Liver (tissue), 9 donors: ENCODE measurements around the gene SNRPB2. TPM values are rescaled to one million over a fixed set of nuclear protein-coding genes. Genes with fewer than 3 reads are reported as not detected.

Experiments
- DNase-seq: peaks from one replicate; pipeline ENCODE4 v3.0.0-alpha.2; 2017; ENCODE audit warnings: low spot score
- H3K27ac ChIP-seq, 2 donors: one replicate each; pipeline ENCODE4 v1.7.0; 2013; ENCODE audit warnings: inconsistent platforms in 2 of 2, low read length in 2 of 2, control low read depth in 1 of 2, low read depth in 1 of 2, mild to moderate bottlenecking in 1 of 2
- H3K27me3 ChIP-seq, 4 donors: one replicate each; pipeline versions ENCODE4 v1.6.1 to v1.7.0; 2013; ENCODE audit warnings: low read length in 3 of 4, inconsistent platforms in 1 of 4, mild to moderate bottlenecking in 1 of 4, moderate library complexity in 1 of 4; ENCODE audit not compliant: control insufficient read depth in 4 of 4, insufficient read depth in 4 of 4
- H3K36me3 ChIP-seq, 4 donors: one replicate each; pipeline versions ENCODE4 v1.6.1 to v1.7.0; 2013; ENCODE audit warnings: low read length in 3 of 4, mild to moderate bottlenecking in 3 of 4, low read depth in 1 of 4, moderate library complexity in 1 of 4; ENCODE audit not compliant: control insufficient read depth in 4 of 4, insufficient read depth in 3 of 4
- H3K4me1 ChIP-seq, 4 donors: one replicate each; pipeline versions ENCODE4 v1.6.1 to v1.7.0; 2013; ENCODE audit warnings: low read length in 3 of 4, mild to moderate bottlenecking in 3 of 4, moderate library complexity in 1 of 4; ENCODE audit not compliant: control insufficient read depth in 4 of 4, insufficient read depth in 4 of 4
- H3K4me3 ChIP-seq, 3 donors: one replicate each; pipeline versions ENCODE4 v1.6.1 to v1.7.0; 2013; ENCODE audit warnings: low read length in 3 of 3, control low read depth in 1 of 3, low read depth in 1 of 3, mild to moderate bottlenecking in 1 of 3
- H3K9ac ChIP-seq, 2 donors: one replicate each; pipeline ENCODE4 v1.7.0; 2013; ENCODE audit warnings: low read length in 2 of 2, mild to moderate bottlenecking in 2 of 2, moderate library complexity in 2 of 2, control low read depth in 1 of 2, low read depth in 1 of 2
- H3K9me3 ChIP-seq, 4 donors: one replicate each; pipeline versions ENCODE4 v1.6.1 to v1.7.0; 2013; ENCODE audit warnings: low read length in 3 of 4; ENCODE audit not compliant: control insufficient read depth in 4 of 4
- EGR1 ChIP-seq, 2 donors: IDR thresholded peaks; 2 replicates each; pipeline ENCODE4 v1.6.1; 2016 to 2018; ENCODE audit warnings: antibody characterized with exemption in 2 of 2, low read depth in 2 of 2
- FOXA1 ChIP-seq: IDR thresholded peaks from 2 replicates; pipeline ENCODE4 v1.6.1; 2016; ENCODE audit warnings: antibody characterized with exemption
- FOXA2 ChIP-seq: IDR thresholded peaks from 2 replicates; pipeline ENCODE4 v1.6.1; 2016; ENCODE audit warnings: antibody characterized with exemption
- GABPA ChIP-seq, 2 donors: IDR thresholded peaks in 1 of 2; conservative IDR thresholded peaks in 1 of 2; 2 replicates each; pipeline ENCODE4 v1.6.1; 2016; ENCODE audit warnings: antibody characterized with exemption in 2 of 2, mild to moderate bottlenecking in 1 of 2, moderate library complexity in 1 of 2
- HNF4A ChIP-seq, 2 donors: conservative IDR thresholded peaks; 2 replicates each; pipeline ENCODE4 v1.6.1; 2016; ENCODE audit warnings: antibody characterized with exemption in 2 of 2, mild to moderate bottlenecking in 2 of 2
- HNF4G ChIP-seq: IDR thresholded peaks from 2 replicates; pipeline ENCODE4 v1.6.1; 2016; ENCODE audit warnings: antibody characterized with exemption
- JUND ChIP-seq, 2 donors: IDR thresholded peaks; 2 replicates each; pipeline ENCODE4 v1.6.1; 2016; ENCODE audit warnings: antibody characterized with exemption in 2 of 2
- NR2F2 ChIP-seq: IDR thresholded peaks from 2 replicates; pipeline ENCODE4 v1.6.1; 2016; ENCODE audit warnings: antibody characterized with exemption
- RAD21 ChIP-seq, 2 donors: IDR thresholded peaks; 2 replicates each; pipeline ENCODE4 v1.6.1; 2016; ENCODE audit warnings: antibody characterized with exemption in 2 of 2, mild to moderate bottlenecking in 2 of 2
- RXRA ChIP-seq, 2 donors: IDR thresholded peaks; 2 replicates each; pipeline ENCODE4 v1.6.1; 2017 to 2018; ENCODE audit warnings: antibody characterized with exemption in 2 of 2, mild to moderate bottlenecking in 1 of 2
- SP1 ChIP-seq: IDR thresholded peaks from 2 replicates; pipeline ENCODE4 v1.6.1; 2018; ENCODE audit warnings: antibody characterized with exemption, mild to moderate bottlenecking
- TAF1 ChIP-seq: conservative IDR thresholded peaks from 2 replicates; pipeline ENCODE4 v1.6.1; 2016; ENCODE audit warnings: antibody characterized with exemption, mild to moderate bottlenecking
- YY1 ChIP-seq: IDR thresholded peaks from 2 replicates; pipeline ENCODE4 v1.6.1; 2016; ENCODE audit warnings: antibody characterized with exemption, mild to moderate bottlenecking
- WGBS: extraction: QIAGEN DNeasy Blood & Tissue Kit; methylation state at CpG from one replicate; pipeline ENCODE4 v1.1.7; 2013; 5-methylcytosine and 5-hydroxymethylcytosine counted together
- polyA plus RNA-seq, 2 donors: library from polyadenylated mRNA; stranded (reverse) in 1 of 2; unstranded in 1 of 2; fragments of 200-250 nt in 1 of 2; fragments of >200 nt in 1 of 2; fragmentation: Nextera tagmentation in 1 of 2; extraction: Ambion mirVana in 1 of 2; gene quantifications; one replicate each; pipeline versions ENCODE4 v1.2.1 to v1.2.3, GENCODE V29; 2013 to 2015
- total RNA-seq, 2 donors: library from RNA; depleted of rRNA; stranded (reverse); fragments of >200 nt; gene quantifications; one replicate each; pipeline ENCODE4 v1.2.3, GENCODE V29; 2014
- TF ChIP-seq, protein P1 (sequence below): IDR thresholded peaks from 2 replicates; pipeline ENCODE4 v1.6.1; 2016; ENCODE audit warnings: antibody characterized with exemption
- TF ChIP-seq, protein P2 (sequence below): IDR thresholded peaks from 2 replicates; pipeline ENCODE4 v1.6.1; 2016; ENCODE audit warnings: antibody characterized with exemption
- TF ChIP-seq, protein P3 (sequence below): fragments of 150-350 bp; IDR thresholded peaks from 2 replicates; pipeline ENCODE4 v1.5.1; 2017; ENCODE audit warnings: improper control_type of control experiment, low read depth, low read length; ENCODE audit not compliant: missing input control
- TF ChIP-seq, protein P4 (sequence below): IDR thresholded peaks from 2 replicates; pipeline ENCODE4 v1.6.1; 2016; ENCODE audit warnings: antibody characterized with exemption
- TF ChIP-seq, protein P5 (sequence below): IDR thresholded peaks from 2 replicates; pipeline ENCODE4 v1.6.1; 2016; ENCODE audit warnings: antibody characterized with exemption, mild to moderate bottlenecking
- donor health status: healthy.
- donor health status: healthy.
- donor health status: healthy.
- donor health status: healthy.
- donor health status: healthy.

SNRPB2 gene
- total and polyA plus RNA-seq, 4 donors, result 13.9 to 36.0 (median 21.0) TPM

DNA sequence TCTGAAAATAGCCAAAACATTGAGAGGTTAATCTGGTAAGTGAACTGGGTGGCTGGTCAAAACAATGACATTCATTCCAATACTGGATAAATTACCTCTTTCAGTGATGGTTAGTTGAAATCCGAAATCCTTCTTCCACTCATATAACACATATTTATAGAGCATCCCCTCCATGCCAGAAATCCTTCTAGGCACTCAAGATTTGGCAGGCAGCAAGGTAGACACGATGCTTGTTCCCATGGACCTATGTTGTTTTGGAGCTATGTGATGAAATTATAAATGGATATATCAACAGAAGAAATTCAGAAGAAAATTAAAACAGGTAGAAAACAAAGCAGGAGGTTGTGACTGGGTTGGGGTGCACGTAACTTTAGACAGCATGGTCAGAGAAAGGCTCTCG, 26.3 kb upstream of the SNRPB2 start:
- TF ChIP-seq YY1 (no peak), SP1 (no peak), RAD21 (IDR thresholded peaks at IDR 0.05) (no peak), RXRA (IDR thresholded peaks at IDR 0.05) (no peak), NR2F2 (no peak), JUND (IDR thresholded peaks at IDR 0.05) (no peak), GABPA (IDR thresholded peaks at IDR 0.05 in 1 of 2, conservative IDR thresholded peaks at IDR 0.05 in 1 of 2) (no peak), EGR1 (IDR thresholded peaks at IDR 0.05; ENCODE audit: low read depth in 2 of 2) (no peak), TAF1 (no peak), FOXA1 (no peak), HNF4A (conservative IDR thresholded peaks at IDR 0.05) (no peak), HNF4G (no peak), FOXA2 (no peak)
- TF ChIP-seq, protein P1, sequence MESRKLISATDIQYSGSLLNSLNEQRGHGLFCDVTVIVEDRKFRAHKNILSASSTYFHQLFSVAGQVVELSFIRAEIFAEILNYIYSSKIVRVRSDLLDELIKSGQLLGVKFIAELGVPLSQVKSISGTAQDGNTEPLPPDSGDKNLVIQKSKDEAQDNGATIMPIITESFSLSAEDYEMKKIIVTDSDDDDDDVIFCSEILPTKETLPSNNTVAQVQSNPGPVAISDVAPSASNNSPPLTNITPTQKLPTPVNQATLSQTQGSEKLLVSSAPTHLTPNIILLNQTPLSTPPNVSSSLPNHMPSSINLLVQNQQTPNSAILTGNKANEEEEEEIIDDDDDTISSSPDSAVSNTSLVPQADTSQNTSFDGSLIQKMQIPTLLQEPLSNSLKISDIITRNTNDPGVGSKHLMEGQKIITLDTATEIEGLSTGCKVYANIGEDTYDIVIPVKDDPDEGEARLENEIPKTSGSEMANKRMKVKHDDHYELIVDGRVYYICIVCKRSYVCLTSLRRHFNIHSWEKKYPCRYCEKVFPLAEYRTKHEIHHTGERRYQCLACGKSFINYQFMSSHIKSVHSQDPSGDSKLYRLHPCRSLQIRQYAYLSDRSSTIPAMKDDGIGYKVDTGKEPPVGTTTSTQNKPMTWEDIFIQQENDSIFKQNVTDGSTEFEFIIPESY, result no peak
- TF ChIP-seq, protein P2, sequence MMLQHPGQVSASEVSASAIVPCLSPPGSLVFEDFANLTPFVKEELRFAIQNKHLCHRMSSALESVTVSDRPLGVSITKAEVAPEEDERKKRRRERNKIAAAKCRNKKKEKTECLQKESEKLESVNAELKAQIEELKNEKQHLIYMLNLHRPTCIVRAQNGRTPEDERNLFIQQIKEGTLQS, result no peak
- TF ChIP-seq, protein P3, sequence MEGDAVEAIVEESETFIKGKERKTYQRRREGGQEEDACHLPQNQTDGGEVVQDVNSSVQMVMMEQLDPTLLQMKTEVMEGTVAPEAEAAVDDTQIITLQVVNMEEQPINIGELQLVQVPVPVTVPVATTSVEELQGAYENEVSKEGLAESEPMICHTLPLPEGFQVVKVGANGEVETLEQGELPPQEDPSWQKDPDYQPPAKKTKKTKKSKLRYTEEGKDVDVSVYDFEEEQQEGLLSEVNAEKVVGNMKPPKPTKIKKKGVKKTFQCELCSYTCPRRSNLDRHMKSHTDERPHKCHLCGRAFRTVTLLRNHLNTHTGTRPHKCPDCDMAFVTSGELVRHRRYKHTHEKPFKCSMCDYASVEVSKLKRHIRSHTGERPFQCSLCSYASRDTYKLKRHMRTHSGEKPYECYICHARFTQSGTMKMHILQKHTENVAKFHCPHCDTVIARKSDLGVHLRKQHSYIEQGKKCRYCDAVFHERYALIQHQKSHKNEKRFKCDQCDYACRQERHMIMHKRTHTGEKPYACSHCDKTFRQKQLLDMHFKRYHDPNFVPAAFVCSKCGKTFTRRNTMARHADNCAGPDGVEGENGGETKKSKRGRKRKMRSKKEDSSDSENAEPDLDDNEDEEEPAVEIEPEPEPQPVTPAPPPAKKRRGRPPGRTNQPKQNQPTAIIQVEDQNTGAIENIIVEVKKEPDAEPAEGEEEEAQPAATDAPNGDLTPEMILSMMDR, result no peak
- TF ChIP-seq, protein P4, sequence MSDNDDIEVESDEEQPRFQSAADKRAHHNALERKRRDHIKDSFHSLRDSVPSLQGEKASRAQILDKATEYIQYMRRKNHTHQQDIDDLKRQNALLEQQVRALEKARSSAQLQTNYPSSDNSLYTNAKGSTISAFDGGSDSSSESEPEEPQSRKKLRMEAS, result no peak
- Histone ChIP-seq H3K27me3 (peaks cover 0 to 2% (median 0%) of the 10 kb centered on the region in 4 donors), H3K27ac (no peak overlapping the region), H3K9ac (no peak overlapping the region), H3K4me3 (no peak overlapping the region), H3K9me3 (peaks cover 0 to 5% (median 0%) of the 10 kb centered on the region in 4 donors), H3K36me3 (no peaks in the 10 kb centered on the region), H3K4me1 (no peaks in the 10 kb centered on the region)
- DNase-seq, result no peak
- 83% methylated on average over 4 of the region's 4 CpGs for WGBS

DNA sequence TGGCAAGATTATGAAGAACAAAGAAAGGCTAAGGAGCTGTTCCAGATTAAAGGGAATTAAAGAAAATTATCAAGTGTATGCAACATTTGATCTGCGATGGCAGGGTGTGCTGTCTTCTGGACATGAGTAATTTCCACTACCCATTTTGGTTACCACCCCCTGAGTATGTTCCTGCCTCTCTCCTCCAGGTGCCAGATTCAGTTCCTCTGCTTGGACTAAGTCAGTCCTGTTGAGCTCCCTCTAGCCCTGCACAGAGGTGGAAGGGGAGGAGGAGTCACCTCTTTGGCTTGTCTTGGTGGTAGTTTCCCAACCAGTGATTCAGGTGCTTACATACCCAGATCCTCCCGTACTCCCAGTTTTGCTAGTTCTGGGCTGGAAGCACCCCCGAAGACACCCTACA, 22.2 kb upstream of the SNRPB2 start:
- H3K9ac ChIP-seq, result no peak overlapping the region
- peaks cover 0 to 5% (median 0%) of the 10 kb centered on the region in 4 donors for H3K9me3 ChIP-seq
- no peaks in the 10 kb centered on the region for H3K4me1 ChIP-seq
- peaks cover 0 to 8% (median 0%) of the 10 kb centered on the region in 4 donors for H3K27me3 ChIP-seq
- H3K4me3 ChIP-seq, result no peak overlapping the region
- 79% methylated on average over 3 of the region's 3 CpGs for WGBS
- TF ChIP-seq, protein P5, sequence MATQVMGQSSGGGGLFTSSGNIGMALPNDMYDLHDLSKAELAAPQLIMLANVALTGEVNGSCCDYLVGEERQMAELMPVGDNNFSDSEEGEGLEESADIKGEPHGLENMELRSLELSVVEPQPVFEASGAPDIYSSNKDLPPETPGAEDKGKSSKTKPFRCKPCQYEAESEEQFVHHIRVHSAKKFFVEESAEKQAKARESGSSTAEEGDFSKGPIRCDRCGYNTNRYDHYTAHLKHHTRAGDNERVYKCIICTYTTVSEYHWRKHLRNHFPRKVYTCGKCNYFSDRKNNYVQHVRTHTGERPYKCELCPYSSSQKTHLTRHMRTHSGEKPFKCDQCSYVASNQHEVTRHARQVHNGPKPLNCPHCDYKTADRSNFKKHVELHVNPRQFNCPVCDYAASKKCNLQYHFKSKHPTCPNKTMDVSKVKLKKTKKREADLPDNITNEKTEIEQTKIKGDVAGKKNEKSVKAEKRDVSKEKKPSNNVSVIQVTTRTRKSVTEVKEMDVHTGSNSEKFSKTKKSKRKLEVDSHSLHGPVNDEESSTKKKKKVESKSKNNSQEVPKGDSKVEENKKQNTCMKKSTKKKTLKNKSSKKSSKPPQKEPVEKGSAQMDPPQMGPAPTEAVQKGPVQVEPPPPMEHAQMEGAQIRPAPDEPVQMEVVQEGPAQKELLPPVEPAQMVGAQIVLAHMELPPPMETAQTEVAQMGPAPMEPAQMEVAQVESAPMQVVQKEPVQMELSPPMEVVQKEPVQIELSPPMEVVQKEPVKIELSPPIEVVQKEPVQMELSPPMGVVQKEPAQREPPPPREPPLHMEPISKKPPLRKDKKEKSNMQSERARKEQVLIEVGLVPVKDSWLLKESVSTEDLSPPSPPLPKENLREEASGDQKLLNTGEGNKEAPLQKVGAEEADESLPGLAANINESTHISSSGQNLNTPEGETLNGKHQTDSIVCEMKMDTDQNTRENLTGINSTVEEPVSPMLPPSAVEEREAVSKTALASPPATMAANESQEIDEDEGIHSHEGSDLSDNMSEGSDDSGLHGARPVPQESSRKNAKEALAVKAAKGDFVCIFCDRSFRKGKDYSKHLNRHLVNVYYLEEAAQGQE, result no peak
- TF ChIP-seq YY1 (no peak), HNF4A (conservative IDR thresholded peaks at IDR 0.05) (no peak), JUND (IDR thresholded peaks at IDR 0.05) (no peak), RXRA (IDR thresholded peaks at IDR 0.05) (no peak)
- no peaks in the 10 kb centered on the region for H3K36me3 ChIP-seq
- H3K27ac ChIP-seq, result no peak overlapping the region
- no peak for DNase-seq
